Caco-2 (cell line): ENCODE results near the gene P4HA3. TPM values are rescaled to one million over a fixed set of nuclear protein-coding genes. Genes with fewer than 3 reads are reported as not detected.

Experiments
- BruUV-seq: library from RNA; stranded (reverse); fragments of 400-500 nt; replicated peaks from 2 replicates; lab custom pipeline; 2021; lab: Mats Ljungman, UMichigan
- CTCF ChIA-PET: fragments of 300-600 bp; sonication (Branson Sonifier 250); formaldehyde crosslinking; loops from one replicate; lab custom pipeline; 2022; ENCODE audit warnings: antibody characterized with exemption; lab: Charles Lee
- POLR2A ChIA-PET: fragments of 300-600 bp; sonication (Branson Sonifier 250); formaldehyde crosslinking; loops from one replicate; lab custom pipeline; 2022; ENCODE audit warnings: antibody characterized with exemption; lab: Charles Lee
- DNase-seq, 2 experiments: peaks; one replicate each; pipeline versions ENCODE4 v3.0.0 to v3.0.0-alpha.2; 2020 to 2022
- H3K27me3 ChIP-seq: replicated peaks from 2 replicates; pipeline ENCODE4 v1.6.0; 2011; ENCODE audit warnings: low read length; ENCODE audit not compliant: control insufficient read depth, insufficient read depth
- H3K36me3 ChIP-seq: 2 replicates; pipeline ENCODE4 v1.5.1; 2011; ENCODE audit warnings: low read length; ENCODE audit not compliant: control insufficient read depth, insufficient read depth
- H3K4me1 ChIP-seq: fragments of 250-450 bp; sonication (Bioruptor Pico); 2 replicates; pipeline ENCODE4 v1.5.1; 2020; ENCODE audit warnings: mild to moderate bottlenecking
- H3K4me3 ChIP-seq: 2 replicates; pipeline ENCODE4 v1.5.1; 2011; ENCODE audit warnings: low read depth, mild to moderate bottlenecking, control low read depth, low read length
- H3K9me3 ChIP-seq: fragments of 250-450 bp; sonication (Bioruptor Pico); 2 replicates; pipeline ENCODE4 v1.5.1; 2020; ENCODE audit warnings: mild to moderate bottlenecking, moderate library complexity
- H3K27ac Mint-ChIP-seq: one replicate; pipeline ENCODE4 v1.8.0; 2022; ENCODE audit warnings: mixed read lengths; ENCODE audit not compliant: unreplicated experiment
- H3K27me3 Mint-ChIP-seq: one replicate; pipeline ENCODE4 v1.8.0; 2022; ENCODE audit warnings: mixed read lengths; ENCODE audit not compliant: insufficient read depth, unreplicated experiment
- H3K36me3 Mint-ChIP-seq: one replicate; pipeline ENCODE4 v1.8.0; 2022; ENCODE audit warnings: mild to moderate bottlenecking, mixed read lengths; ENCODE audit not compliant: insufficient read depth, unreplicated experiment
- H3K4me1 Mint-ChIP-seq: one replicate; pipeline ENCODE4 v1.8.0; 2022; ENCODE audit warnings: low read depth, mixed read lengths; ENCODE audit not compliant: unreplicated experiment
- H3K4me3 Mint-ChIP-seq: one replicate; pipeline ENCODE4 v1.8.0; 2022; ENCODE audit warnings: mild to moderate bottlenecking, moderate library complexity, mixed read lengths; ENCODE audit not compliant: unreplicated experiment
- H3K9me3 Mint-ChIP-seq: one replicate; pipeline ENCODE4 v1.8.0; 2022; ENCODE audit warnings: mixed read lengths; ENCODE audit not compliant: unreplicated experiment
- intact Hi-C: fragments of 100-400 bp; cut with micrococcal nuclease; formaldehyde crosslinking; loops from one replicate; pipeline ENCODE4 v1.10.0; 2022; ENCODE audit not compliant: unreplicated experiment
- total RNA-seq: library from RNA; stranded (reverse); gene quantifications from 2 replicates; pipeline ENCODE4 v1.2.3, GENCODE V29; 2022
- TF ChIP-seq, protein P1 (sequence below), 2 experiments: fragments of 200-600 bp in 1 of 2; IDR thresholded peaks; 1 replicate in 1 of 2; 2 replicates in 1 of 2; pipeline versions ENCODE4 v1.5.1 to v1.8.0; 2011 to 2022; ENCODE audit warnings: antibody characterized with exemption in 1 of 2, control low read depth in 1 of 2, inconsistent platforms in 1 of 2, low read depth in 1 of 2, low read length in 1 of 2, mild to moderate bottlenecking in 1 of 2, moderate library complexity in 1 of 2; ENCODE audit not compliant: insufficient read depth in 1 of 2, severe bottlenecking in 1 of 2, unreplicated experiment in 1 of 2

P4HA3 gene
- total RNA-seq, 1 experiment from 2014 or later, result not detected

DNA sequence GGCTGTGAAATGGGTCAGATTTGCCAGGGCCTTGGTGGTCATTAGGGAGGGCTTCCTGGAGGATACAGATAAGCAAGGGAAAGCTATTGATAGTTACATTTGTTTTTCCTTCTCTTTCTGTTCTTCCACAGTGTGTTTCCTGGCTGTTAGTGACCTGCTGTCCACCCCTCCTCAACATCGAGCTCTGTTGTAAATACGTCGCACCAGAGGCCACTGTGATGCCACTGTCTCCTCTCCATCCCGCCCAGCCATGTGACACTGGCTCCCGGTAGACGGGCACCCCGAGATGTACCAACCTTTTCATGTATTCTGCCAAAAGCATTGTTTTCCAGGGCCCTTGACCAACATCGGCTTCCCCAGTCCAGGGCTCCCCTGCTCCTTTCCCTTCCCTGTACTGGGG, 58.1 kb downstream of the P4HA3 start:
- Histone ChIP-seq H3K27me3 (no peaks in the 10 kb centered on the region), H3K36me3 (peaks cover 15% of the 10 kb centered on the region), H3K4me3 (no peak overlapping the region), H3K4me1 (no peaks in the 10 kb centered on the region), H3K9me3 (no peaks in the 10 kb centered on the region)
- peaks cover 60% of the 10 kb centered on the region for H3K36me3 Mint-ChIP-seq
- H3K4me3 Mint-ChIP-seq, result no peak overlapping the region
- H3K27me3 Mint-ChIP-seq, result no peaks in the 10 kb centered on the region
- H3K9me3 Mint-ChIP-seq, result no peaks in the 10 kb centered on the region
- TF ChIP-seq, protein P1, sequence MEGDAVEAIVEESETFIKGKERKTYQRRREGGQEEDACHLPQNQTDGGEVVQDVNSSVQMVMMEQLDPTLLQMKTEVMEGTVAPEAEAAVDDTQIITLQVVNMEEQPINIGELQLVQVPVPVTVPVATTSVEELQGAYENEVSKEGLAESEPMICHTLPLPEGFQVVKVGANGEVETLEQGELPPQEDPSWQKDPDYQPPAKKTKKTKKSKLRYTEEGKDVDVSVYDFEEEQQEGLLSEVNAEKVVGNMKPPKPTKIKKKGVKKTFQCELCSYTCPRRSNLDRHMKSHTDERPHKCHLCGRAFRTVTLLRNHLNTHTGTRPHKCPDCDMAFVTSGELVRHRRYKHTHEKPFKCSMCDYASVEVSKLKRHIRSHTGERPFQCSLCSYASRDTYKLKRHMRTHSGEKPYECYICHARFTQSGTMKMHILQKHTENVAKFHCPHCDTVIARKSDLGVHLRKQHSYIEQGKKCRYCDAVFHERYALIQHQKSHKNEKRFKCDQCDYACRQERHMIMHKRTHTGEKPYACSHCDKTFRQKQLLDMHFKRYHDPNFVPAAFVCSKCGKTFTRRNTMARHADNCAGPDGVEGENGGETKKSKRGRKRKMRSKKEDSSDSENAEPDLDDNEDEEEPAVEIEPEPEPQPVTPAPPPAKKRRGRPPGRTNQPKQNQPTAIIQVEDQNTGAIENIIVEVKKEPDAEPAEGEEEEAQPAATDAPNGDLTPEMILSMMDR (IDR thresholded peaks at IDR 0.05; ENCODE audit: insufficient read depth in 1 of 2, low read depth in 1 of 2, low read length in 1 of 2, severe bottlenecking in 1 of 2, unreplicated experiment in 1 of 2), result no peak
- no peaks in the 10 kb centered on the region for H3K4me1 Mint-ChIP-seq
- ChIA-PET POLR2A (no interaction called here), CTCF (no interaction called here)
- no peak for DNase-seq
- H3K27ac Mint-ChIP-seq, result no peak overlapping the region
- BruUV-seq, result no TSS peak
- intact Hi-C loops, result no loop called here

DNA sequence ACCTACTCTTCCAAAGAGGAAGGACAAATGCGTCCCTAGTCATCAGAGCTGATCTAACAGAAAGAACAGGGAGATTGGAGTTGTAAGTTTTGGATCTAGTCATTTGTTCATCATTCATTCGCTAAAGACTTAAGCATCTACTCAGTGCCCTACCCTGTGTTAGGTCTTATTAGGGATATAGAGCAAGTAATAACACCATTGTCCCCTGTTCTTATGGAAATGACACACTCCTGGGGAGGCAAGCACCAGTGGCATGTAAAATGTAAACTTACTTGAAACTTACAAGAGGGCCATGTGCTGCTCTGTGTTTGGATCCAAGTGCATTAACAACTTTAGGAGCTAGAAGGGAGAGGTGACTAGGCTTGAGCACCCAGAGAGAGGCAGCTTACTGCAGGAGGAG, 61.9 kb downstream of the P4HA3 start:
- Histone ChIP-seq H3K27me3 (no peaks in the 10 kb centered on the region), H3K4me1 (no peaks in the 10 kb centered on the region), H3K9me3 (no peaks in the 10 kb centered on the region), H3K36me3 (peaks cover 19% of the 10 kb centered on the region), H3K4me3 (no peak overlapping the region)
- Mint-ChIP-seq H3K4me1 (no peaks in the 10 kb centered on the region), H3K27me3 (no peaks in the 10 kb centered on the region), H3K4me3 (no peak overlapping the region), H3K27ac (no peak overlapping the region), H3K36me3 (peaks cover 78% of the 10 kb centered on the region), H3K9me3 (no peaks in the 10 kb centered on the region)
- TF ChIP-seq, protein P1 (IDR thresholded peaks at IDR 0.05; ENCODE audit: insufficient read depth in 1 of 2, low read depth in 1 of 2, low read length in 1 of 2, severe bottlenecking in 1 of 2, unreplicated experiment in 1 of 2), result no peak
- intact Hi-C loops, result no loop called here
- BruUV-seq, result no TSS peak
- POLR2A ChIA-PET, result no interaction called here
- CTCF ChIA-PET, result no interaction called here
- DNase-seq, result no peak

DNA sequence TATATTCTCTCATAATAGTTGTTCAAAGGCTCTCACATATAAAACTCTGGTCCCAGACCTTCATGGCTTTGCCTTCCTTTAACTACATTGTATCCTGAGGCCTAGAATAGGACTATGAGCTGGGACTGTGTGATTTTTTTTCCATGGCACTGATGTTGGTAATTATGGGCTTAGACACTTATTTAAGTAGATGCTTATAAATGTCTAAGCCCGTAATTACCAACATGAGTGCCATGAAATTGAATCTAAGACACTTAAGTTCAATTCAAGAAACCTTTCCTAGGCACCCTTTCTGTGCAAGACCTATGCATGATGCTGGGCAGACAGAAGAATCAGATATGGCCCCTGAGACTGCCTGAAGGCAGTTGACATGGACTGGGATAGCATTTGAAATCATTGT, 63.0 kb downstream of the P4HA3 start:
- TF ChIP-seq, protein P1 (IDR thresholded peaks at IDR 0.05; ENCODE audit: insufficient read depth in 1 of 2, low read depth in 1 of 2, low read length in 1 of 2, severe bottlenecking in 1 of 2, unreplicated experiment in 1 of 2), result no peak
- intact Hi-C loops, result no loop called here
- no peak overlapping the region for H3K4me3 Mint-ChIP-seq
- H3K36me3 ChIP-seq, result peaks cover 17% of the 10 kb centered on the region
- ChIA-PET CTCF (no interaction called here), POLR2A (no interaction called here)
- DNase-seq, result no peak
- no peaks in the 10 kb centered on the region for H3K9me3 ChIP-seq
- H3K4me1 ChIP-seq, result no peaks in the 10 kb centered on the region
- no peaks in the 10 kb centered on the region for H3K27me3 ChIP-seq
- no peaks in the 10 kb centered on the region for H3K27me3 Mint-ChIP-seq
- H3K4me1 Mint-ChIP-seq, result no peaks in the 10 kb centered on the region
- no peak overlapping the region for H3K4me3 ChIP-seq
- no TSS peak for BruUV-seq
- no peaks in the 10 kb centered on the region for H3K9me3 Mint-ChIP-seq
- peaks cover 74% of the 10 kb centered on the region for H3K36me3 Mint-ChIP-seq
- no peak overlapping the region for H3K27ac Mint-ChIP-seq
